Raji (cell line): ENCODE measurements around the gene NBDY.

ENCODE experiments used
- POLR2A ChIP-seq: IDR thresholded peaks from 2 replicates; pipeline ENCODE4 v1.6.1; 2011; ENCODE audit warnings: low read depth, low read length, control low read depth; ENCODE audit not compliant: insufficient read depth

NBDY gene

DNA sequence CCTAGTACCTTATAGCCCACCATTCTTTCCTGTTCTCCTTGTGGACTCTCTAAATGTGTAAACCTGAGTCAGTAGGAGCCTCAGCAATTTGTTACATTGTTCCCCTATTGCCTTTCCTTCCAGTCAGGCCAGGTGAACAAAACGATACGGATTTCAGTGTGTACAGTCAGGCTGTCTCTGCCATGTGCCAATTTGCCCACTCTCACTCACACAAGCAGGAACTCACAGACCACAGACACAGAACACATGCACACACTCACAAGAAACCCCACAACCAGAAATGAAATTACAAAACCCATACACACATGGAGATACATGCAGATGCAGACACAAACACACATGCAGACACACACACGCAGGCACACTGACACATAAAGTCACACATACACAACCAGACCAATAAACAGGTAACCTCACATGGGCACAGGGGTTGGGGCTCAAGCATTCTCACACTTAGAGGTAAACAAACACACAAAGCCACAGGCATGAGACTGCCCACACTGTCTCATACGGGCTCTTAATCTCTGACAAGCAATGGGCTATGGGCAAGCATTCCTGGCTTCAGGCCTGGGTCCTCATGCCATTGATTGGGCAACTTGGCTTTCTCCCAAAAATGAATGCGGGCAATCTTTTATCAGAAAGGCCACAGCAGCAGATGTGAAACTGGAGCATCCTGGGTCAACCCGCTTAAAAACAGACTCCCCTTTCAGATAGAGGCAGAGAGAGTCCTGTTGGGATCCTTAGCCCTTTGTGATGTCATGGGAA, 68.7 kb downstream of the NBDY start:
- TF ChIP-seq POLR2A: no peak

DNA sequence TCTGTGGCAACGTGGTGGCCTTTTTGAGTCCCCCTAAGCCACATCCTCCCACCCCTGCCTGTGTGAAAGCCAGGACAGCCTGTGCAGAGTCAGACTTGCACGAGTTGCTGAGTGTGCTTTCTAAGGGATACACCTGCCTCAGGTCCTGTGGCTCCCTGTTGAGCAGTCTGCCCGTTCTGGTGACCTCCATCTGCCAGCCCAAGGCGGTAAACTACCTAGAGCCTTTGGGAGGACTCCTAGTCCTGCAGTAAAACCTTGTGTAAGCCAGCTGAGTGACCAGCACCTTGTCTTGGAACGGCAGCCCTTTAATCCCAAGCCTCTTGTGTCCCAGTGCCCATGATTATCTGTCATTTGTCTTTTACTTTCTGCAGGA, 69.3 kb downstream of the NBDY start:
- no peak for TF ChIP-seq POLR2A

DNA sequence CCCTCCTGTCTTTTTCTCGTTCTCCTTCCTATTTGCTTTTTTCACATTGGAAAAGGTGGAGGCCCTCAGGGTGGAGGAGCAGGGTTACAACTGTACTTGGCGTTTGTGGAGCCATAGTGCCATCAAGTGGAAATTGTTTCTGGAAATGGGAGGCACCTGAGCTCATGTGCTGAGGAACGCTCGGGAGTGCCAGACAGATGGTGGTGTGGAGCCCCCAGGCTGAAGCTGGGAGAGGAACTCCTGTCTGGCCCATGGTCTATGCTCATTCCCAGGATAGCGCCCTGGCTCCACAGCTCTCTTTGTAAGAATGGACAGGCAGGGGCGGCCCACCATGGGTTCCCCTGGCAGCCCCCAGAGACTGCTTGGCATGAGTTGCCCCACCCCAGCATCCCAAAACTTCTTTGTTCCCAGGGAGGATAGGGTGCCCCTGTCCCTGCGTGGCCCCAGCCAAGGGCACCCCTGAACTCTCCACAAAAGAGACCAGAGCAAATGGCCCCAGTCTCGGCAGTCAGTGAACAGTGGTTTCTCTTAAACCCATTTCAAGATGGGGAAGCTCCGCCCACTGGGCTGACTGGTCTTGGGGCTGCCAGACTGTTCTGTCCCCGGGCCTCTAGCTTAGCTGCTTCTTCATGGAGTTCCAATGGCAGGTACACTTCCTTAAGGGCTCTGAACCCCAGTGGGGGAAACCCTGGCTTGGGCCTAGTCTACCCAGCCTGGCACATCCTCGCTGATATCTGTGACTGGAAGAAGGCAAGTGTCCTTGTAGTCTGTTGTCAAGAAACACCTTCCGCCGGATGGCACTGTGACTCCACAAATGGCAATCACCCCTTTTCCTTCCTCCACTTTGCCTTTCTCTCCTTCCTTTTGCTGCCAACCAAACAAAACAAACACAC, 70.1 kb downstream of the NBDY start:
- TF ChIP-seq POLR2A: no peak

- TF ChIP-seq POLR2A: no peak
These were observed 71.3 kb downstream of the NBDY start for GRCh38 chrX:56800307-56800706.

- TF ChIP-seq POLR2A: no peak
These were observed 71.8 kb downstream of the NBDY start for GRCh38 chrX:56800801-56801200.

DNA sequence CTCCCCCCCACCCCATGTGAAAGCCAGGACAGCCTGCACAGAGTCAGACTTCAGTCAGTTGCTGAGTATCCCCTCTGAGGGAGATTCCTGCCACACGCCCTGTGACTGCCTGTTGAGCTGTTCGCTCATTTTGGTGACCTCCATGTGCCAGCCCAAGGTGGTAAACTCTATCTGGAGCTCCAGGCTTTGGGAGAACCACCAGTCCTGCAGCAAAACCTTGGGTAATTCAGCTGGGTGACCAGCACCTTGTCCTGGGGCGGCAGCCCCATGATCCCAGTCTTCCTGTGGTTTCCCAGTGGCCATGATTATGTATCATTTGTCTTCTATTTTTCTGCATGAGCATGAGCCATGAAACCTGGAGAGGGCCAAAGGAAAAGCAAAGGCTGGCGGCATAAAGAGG, 73.4 kb downstream of the NBDY start:
- no peak for TF ChIP-seq POLR2A

DNA sequence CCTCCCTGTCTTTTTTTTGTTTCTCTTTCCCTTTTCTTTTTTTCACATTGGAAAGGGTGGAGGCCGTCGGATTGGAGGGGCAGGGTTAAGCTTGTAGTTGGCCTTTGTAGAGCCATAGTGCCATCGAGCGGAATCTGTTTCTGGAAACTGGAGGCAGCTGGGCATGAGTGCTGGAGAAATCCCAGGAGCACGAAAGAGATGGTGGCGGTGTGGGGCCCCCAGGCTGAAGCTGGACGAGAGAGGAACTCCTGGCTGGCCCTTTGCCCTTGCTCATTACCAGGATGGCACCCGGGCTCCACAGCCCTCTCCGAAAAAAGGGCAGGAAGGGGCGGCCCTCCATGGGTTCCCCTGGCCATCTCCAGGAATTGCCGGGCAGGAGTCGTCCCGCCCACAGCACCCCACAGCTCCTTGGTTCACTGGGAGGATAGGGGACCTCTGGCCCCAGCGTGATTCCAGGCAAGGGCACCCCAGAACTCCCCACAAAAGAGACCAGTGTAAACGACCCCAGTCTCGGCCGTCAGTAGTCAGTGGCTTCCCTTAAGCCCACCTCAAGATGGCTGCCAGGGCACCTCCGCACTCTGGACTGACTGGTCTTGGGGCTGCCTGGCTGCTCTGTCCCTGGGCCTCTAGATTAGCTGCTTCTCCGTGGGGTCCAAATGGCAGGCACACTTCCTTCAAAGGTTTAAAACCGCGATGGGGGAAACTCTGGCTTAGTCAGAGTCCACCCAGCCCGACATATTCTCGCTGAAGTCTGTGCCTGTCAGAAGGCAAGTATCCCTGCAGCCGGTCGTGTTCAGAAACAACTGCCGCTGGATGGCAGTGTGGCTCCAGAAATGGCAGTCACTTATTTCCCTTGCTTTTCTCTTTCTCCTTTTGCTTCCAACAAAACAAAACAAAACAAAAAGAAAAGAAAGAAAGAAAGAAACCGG, 74.1 kb downstream of the NBDY start:
- no peak for TF ChIP-seq POLR2A

DNA sequence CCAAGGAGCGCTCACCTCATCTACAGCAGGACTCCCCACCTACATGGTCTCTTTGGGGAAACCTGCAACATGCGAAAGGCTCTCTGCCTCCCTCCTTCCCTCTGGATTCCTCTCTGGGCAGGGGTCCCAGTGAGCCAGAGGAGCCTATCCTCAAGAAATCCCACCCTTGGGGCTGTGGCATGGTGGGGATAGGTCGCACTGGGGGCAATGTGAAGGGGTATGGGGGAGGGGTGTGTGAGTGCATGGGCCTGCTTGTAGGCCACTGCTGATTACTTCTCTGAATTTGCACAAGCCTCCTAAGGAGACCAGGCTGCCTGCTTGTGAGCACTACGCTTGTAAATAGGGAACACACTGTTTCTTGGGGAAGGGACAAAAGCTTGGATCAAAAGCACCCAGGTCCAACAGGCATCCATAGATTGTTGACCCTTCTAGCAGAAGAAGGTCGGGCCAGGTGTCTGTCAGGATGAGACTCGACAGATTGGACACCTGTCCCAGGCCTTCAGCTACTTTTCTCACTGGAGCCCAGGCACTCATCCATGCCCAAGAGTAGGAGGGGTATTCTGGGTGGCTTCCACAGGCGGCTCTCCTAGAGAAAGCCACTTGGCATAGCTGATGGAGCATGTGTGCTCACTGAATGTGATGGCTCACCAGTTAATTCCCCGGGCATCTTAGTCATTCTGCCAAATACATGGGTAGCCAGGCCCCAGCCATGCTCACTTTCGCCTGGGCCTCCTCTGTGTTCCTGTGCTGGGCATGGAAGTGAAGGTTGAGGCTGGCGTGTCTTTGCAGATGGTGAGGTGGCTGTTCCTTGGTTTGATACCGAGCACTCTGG, 75.0 kb downstream of the NBDY start:
- no peak for TF ChIP-seq POLR2A

- no peak for TF ChIP-seq POLR2A
These were observed 75.8 kb downstream of the NBDY start for GRCh38 chrX:56804867-56805266.

- no peak for TF ChIP-seq POLR2A
These were observed 76.4 kb downstream of the NBDY start for GRCh38 chrX:56805399-56805798.

DNA sequence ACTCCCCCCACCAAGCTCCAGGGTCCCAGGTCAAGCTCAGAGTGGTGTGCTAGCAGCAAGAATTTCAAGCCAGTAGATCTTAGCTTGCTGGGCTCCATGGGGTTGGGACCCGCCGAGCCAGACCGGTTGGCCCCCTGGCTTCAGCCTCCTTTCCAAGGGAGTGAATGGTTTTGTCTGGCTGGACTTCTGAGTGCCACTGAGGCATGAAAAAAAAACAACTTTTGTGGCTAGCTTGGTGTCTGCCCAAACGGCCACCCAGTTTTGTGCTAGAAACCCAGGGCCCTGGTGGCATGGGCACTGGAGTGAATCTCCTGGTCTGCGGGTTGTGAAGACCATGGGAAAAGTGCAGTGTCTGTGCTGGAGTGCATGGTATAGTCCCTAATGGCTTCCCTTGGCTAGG, 82.6 kb downstream of the NBDY start:
- TF ChIP-seq POLR2A: no peak

DNA sequence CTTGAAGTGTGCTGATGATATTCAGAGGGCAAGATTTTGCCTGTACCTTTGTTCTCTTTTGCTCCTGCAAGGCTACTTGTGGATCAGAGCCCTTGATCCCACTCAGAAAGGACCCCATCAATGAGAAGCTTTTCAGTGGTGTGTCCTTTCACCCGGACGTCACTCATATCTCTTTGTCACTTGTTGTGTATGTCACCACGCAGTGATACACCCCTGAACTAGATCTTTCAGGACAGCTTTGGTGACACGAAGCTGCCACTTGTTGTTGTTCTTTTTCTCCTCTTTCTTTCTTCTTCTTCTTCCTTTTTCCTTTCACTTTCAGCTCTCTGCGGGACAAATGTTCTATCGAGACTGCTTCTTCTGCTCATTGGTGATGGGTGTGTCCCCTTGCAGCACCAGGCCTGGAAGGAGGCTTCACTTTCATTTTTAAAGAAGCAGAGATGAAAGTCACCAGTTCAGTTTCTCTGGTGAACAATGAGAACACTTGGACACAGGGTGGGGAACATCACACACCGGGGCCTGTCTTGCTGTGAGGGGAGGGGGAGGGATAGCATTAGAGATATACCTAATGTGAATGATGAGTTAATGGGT, 83.6 kb downstream of the NBDY start:
- TF ChIP-seq POLR2A: no peak

GRCh38 chrX:56813318-56813837, 84.3 kb downstream of the NBDY start:
- no peak for TF ChIP-seq POLR2A

DNA sequence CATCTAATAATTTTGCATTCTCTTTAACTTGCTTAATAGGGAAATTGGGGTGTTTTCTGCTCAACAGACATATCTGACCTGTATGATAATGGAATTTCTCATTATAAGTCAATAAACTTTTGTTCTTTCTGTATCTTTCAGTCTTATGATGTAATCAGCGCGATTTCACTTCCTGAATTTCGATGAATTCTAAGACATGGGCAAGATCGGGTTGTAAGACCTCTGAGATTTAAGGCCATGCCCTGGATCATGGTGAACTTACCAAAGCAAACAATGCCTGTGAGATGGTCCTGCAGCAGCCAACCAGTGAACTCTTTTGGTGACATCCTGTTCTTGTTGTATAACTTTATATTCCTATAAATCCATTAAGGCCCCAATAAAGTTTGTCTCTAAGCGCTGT, 88.1 kb downstream of the NBDY start:
- no peak for TF ChIP-seq POLR2A
